ENCODE data around the gene TXLNG. TPM values are rescaled to one million over a fixed set of nuclear protein-coding genes. Genes with fewer than 3 reads are reported as not detected.
A peak's percentile ranks its signal among the peaks of the same experiment; 100 is the strongest.

TXLNG gene
- polyA plus RNA-seq, 4 donors = 5.4 to 17.2 (median 9.2) TPM

GRCh38 chrX:16836371-16836770 lies 50.1 kb downstream of the TXLNG start:
- no peaks in the 10 kb centered on the region for H3K4me1 ChIP-seq (ENCODE audit: control insufficient read depth in 3 of 3, insufficient read depth in 2 of 3, low read depth in 1 of 3, low read length in 2 of 3)
- peaks cover 2 to 40% (median 6%) of the 10 kb centered on the region in 3 donors for H3K36me3 ChIP-seq (ENCODE audit: control insufficient read depth in 3 of 3, insufficient read depth in 2 of 3, low read depth in 1 of 3, low read length in 3 of 3)
- WGBS, 3 donors = 66 to 94% (median 81%) methylated on average over 9 of the region's 9 CpGs
- no peak for FAIRE-seq
- H3K27me3 ChIP-seq (ENCODE audit: control insufficient read depth in 3 of 3, insufficient read depth in 3 of 3, low read length in 3 of 3) = no peaks in the 10 kb centered on the region
- H3K27ac ChIP-seq (ENCODE audit: low read depth in 1 of 3, low read length in 2 of 3) = no peak overlapping the region
- H3K4me3 ChIP-seq (ENCODE audit: low read depth in 1 of 3, low read length in 3 of 3) = no peak overlapping the region
- peak in 1 of 2 donors; percentile 44 for DNase-seq
- H3K9me3 ChIP-seq (ENCODE audit: control insufficient read depth in 2 of 2, insufficient read depth in 1 of 2, low read depth in 1 of 2, low read length in 1 of 2) = no peaks in the 10 kb centered on the region

DNA sequence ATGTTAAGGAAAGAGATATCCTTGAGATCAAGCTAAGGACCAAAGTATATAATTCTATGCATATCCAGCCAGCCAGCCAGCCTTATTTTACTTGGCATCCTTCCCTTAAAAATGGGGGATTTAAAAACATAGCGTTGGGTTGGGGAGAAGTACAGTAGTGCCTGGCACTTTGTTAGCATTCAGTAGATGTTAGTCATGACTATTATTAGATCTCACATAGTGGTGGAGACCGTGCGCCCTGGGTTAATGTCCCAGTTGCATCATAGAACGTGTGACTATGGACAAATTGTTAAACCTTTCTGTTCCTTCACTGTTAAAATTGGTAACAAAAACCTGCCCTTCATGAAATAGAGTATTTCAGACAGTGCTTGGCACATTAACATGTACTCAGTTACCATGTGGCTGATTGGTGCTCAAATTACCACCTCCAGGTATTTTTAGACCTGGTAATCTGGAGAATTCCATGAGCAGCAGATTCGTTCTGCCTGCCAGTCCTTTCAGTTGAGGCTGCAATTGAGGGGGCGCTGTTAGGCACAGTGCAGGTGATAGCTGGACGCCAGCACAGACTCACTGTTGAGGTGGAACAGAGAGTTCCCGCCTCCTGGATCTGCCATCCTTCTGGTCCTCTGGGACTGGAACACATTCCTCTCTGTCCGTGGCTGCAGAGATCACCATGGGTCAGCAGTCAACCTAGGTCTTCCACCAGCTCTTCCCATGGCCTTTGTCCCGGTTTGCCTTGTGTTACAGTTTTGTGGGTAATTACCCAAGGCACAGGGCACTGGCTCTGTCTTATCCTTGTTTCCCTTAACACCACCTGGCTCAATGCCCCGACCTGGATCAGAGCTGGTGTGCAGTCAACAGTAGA lies 52.2 kb downstream of the TXLNG start:
- no peaks in the 10 kb centered on the region for H3K27me3 ChIP-seq (ENCODE audit: control insufficient read depth in 3 of 3, insufficient read depth in 3 of 3, low read length in 3 of 3)
- FAIRE-seq (no peak), DNase-seq (no peak)
- peaks cover 0 to 37% (median 8%) of the 10 kb centered on the region in 3 donors for H3K36me3 ChIP-seq (ENCODE audit: control insufficient read depth in 3 of 3, insufficient read depth in 2 of 3, low read depth in 1 of 3, low read length in 3 of 3)
- H3K4me1 ChIP-seq (ENCODE audit: control insufficient read depth in 3 of 3, insufficient read depth in 2 of 3, low read depth in 1 of 3, low read length in 2 of 3) = no peaks in the 10 kb centered on the region
- H3K4me3 ChIP-seq (ENCODE audit: low read depth in 1 of 3, low read length in 3 of 3) = no peak overlapping the region
- H3K27ac ChIP-seq (ENCODE audit: low read depth in 1 of 3, low read length in 2 of 3) = peak overlapping the region in 1 of 3 donors; percentile 8
- H3K9me3 ChIP-seq (ENCODE audit: control insufficient read depth in 2 of 2, insufficient read depth in 1 of 2, low read depth in 1 of 2, low read length in 1 of 2) = no peaks in the 10 kb centered on the region
- WGBS, 3 donors = 71 to 83% (median 75%) methylated on average over 11 of the region's 11 CpGs

DNA sequence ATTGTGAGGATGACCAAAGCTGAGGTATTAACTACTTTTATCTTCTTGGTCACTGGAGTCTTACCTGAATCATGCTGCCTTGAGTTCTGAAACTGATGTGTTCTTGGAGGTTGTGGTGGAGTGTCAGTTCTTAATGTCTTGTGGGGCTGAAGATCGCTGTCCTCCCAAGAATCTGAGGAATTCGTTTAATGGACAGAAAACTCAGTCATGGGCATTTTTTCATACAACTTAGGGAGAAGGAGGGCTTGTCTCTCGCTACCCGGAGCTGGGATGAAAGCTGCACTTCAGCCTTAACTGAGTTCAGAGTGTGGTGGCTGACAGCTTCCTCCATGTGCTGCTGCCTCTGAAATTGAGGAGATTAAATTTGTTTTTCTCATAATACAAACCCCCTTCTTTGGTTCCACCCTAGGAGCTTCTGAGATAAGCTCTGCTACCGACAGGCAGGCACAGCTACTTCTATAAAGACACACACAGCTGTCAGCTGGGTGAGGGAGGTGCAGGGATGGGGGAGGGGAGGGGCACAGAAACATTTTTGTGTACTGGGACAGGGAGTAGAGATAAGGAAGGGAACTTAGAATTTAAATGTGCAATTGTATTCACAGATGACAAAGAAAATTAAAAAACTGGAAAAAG lies 53.1 kb downstream of the TXLNG start:
- H3K4me1 ChIP-seq (ENCODE audit: control insufficient read depth in 3 of 3, insufficient read depth in 2 of 3, low read depth in 1 of 3, low read length in 2 of 3) = no peaks in the 10 kb centered on the region
- peaks cover 0 to 36% (median 11%) of the 10 kb centered on the region in 3 donors for H3K36me3 ChIP-seq (ENCODE audit: control insufficient read depth in 3 of 3, insufficient read depth in 2 of 3, low read depth in 1 of 3, low read length in 3 of 3)
- FAIRE-seq (no peak), DNase-seq (no peak)
- no peak overlapping the region for H3K27ac ChIP-seq (ENCODE audit: low read depth in 1 of 3, low read length in 2 of 3)
- H3K27me3 ChIP-seq (ENCODE audit: control insufficient read depth in 3 of 3, insufficient read depth in 3 of 3, low read length in 3 of 3) = no peaks in the 10 kb centered on the region
- 62 to 91% (median 74%) methylated on average over 5 of the region's 5 CpGs for WGBS, 3 donors
- no peaks in the 10 kb centered on the region for H3K9me3 ChIP-seq (ENCODE audit: control insufficient read depth in 2 of 2, insufficient read depth in 1 of 2, low read depth in 1 of 2, low read length in 1 of 2)
- no peak overlapping the region for H3K4me3 ChIP-seq (ENCODE audit: low read depth in 1 of 3, low read length in 3 of 3)

DNA sequence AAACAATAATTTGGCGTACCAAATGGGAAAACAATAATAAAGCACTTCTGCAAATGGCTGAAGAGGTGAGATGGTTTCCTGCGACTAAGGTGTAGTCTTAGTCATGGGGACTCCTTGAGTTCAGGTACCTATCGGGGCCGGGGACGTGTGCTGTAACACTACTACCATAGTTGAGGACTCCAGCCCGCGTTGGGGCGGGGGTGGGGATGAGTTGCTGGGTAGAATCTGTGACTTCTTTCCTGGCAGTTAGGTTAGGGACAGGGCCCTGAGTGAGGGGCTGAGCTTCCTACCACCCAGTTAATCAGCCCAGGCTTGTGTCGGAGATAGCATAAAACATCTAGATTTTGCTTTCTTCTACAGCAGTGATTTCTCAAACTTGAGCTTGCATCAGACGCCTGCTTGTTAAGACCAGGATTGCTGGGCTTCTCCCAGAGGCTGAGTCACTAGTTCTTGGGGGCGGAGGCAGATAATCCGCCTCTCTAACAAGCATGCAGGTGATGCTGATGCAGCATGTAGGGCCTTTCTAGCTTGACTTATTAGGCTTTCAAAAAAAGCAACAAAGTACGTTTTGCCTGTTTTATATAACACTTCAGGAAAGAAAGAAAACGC lies 53.7 kb downstream of the TXLNG start:
- H3K36me3 ChIP-seq (ENCODE audit: control insufficient read depth in 3 of 3, insufficient read depth in 2 of 3, low read depth in 1 of 3, low read length in 3 of 3) = peaks cover 0 to 34% (median 11%) of the 10 kb centered on the region in 3 donors

GRCh38 chrX:16842684-16843083 lies 56.4 kb downstream of the TXLNG start:
- FAIRE-seq = no peak
- H3K9me3 ChIP-seq (ENCODE audit: control insufficient read depth in 2 of 2, insufficient read depth in 1 of 2, low read depth in 1 of 2, low read length in 1 of 2) = no peaks in the 10 kb centered on the region
- no peaks in the 10 kb centered on the region for H3K4me1 ChIP-seq (ENCODE audit: control insufficient read depth in 3 of 3, insufficient read depth in 2 of 3, low read depth in 1 of 3, low read length in 2 of 3)
- no peak for DNase-seq
- H3K4me3 ChIP-seq (ENCODE audit: low read depth in 1 of 3, low read length in 3 of 3) = no peak overlapping the region
- H3K27me3 ChIP-seq (ENCODE audit: control insufficient read depth in 3 of 3, insufficient read depth in 3 of 3, low read length in 3 of 3) = no peaks in the 10 kb centered on the region
- H3K36me3 ChIP-seq (ENCODE audit: control insufficient read depth in 3 of 3, insufficient read depth in 2 of 3, low read depth in 1 of 3, low read length in 3 of 3) = peaks cover 3 to 32% (median 16%) of the 10 kb centered on the region in 3 donors
- H3K27ac ChIP-seq (ENCODE audit: low read depth in 1 of 3, low read length in 2 of 3) = no peak overlapping the region
- 73 to 91% (median 83%) methylated on average over 3 of the region's 3 CpGs for WGBS, 3 donors

More for the DNA sequence above, 53.7 kb downstream of the TXLNG start:
- DNase-seq (no peak), FAIRE-seq (no peak)
- Histone ChIP-seq H3K9me3 (ENCODE audit: control insufficient read depth in 2 of 2, insufficient read depth in 1 of 2, low read depth in 1 of 2, low read length in 1 of 2) (no peaks in the 10 kb centered on the region), H3K27me3 (ENCODE audit: control insufficient read depth in 3 of 3, insufficient read depth in 3 of 3, low read length in 3 of 3) (no peaks in the 10 kb centered on the region), H3K27ac (ENCODE audit: low read depth in 1 of 3, low read length in 2 of 3) (no peak overlapping the region), H3K4me1 (ENCODE audit: control insufficient read depth in 3 of 3, insufficient read depth in 2 of 3, low read depth in 1 of 3, low read length in 2 of 3) (no peaks in the 10 kb centered on the region), H3K4me3 (ENCODE audit: low read depth in 1 of 3, low read length in 3 of 3) (no peak overlapping the region)
- 84 to 94% (median 88%) methylated on average over 14 of the region's 14 CpGs for WGBS, 3 donors

DNA sequence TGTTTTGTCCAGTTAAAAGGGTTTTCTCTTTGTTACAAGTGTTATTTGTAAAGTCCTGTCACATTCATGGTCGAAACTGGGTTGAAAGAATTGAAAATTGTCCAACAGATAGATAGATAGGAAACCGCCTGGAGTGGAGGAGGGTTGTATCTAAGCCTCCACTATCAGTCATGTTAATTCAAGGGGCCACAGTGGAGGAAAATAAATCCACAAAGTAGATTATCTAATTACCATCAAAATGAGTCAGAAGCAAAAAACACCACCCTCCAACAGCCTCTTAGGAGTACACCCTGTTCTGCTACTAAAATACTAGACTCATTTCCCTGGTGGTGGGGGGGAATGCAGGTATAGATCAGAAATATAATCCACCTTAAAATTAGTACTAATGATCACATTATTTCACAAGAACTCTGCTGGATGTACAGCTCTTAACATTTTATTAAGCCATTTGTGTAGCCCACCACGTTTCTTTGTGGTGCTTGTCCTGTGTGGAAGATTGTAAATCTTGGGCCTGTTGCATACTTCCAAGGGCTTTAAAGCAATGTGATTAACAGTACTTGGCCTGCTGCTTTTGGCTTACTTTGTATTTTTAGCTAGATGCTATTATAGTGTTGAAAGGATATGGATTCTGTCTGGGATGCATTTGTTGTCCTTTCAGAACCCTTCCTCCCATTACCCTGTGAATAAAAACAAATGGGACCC lies 57.1 kb downstream of the TXLNG start:
- H3K36me3 ChIP-seq (ENCODE audit: control insufficient read depth in 3 of 3, insufficient read depth in 2 of 3, low read depth in 1 of 3, low read length in 3 of 3) = peaks cover 3 to 33% (median 16%) of the 10 kb centered on the region in 3 donors
- FAIRE-seq (no peak), DNase-seq (no peak)
- H3K27ac ChIP-seq (ENCODE audit: low read depth in 1 of 3, low read length in 2 of 3) = no peak overlapping the region
- H3K27me3 ChIP-seq (ENCODE audit: control insufficient read depth in 3 of 3, insufficient read depth in 3 of 3, low read length in 3 of 3) = no peaks in the 10 kb centered on the region
- H3K9me3 ChIP-seq (ENCODE audit: control insufficient read depth in 2 of 2, insufficient read depth in 1 of 2, low read depth in 1 of 2, low read length in 1 of 2) = no peaks in the 10 kb centered on the region
- 63 to 73% (median 67%) methylated on average over 3 of the region's 3 CpGs for WGBS, 3 donors
- no peak overlapping the region for H3K4me3 ChIP-seq (ENCODE audit: low read depth in 1 of 3, low read length in 3 of 3)
- no peaks in the 10 kb centered on the region for H3K4me1 ChIP-seq (ENCODE audit: control insufficient read depth in 3 of 3, insufficient read depth in 2 of 3, low read depth in 1 of 3, low read length in 2 of 3)

DNA sequence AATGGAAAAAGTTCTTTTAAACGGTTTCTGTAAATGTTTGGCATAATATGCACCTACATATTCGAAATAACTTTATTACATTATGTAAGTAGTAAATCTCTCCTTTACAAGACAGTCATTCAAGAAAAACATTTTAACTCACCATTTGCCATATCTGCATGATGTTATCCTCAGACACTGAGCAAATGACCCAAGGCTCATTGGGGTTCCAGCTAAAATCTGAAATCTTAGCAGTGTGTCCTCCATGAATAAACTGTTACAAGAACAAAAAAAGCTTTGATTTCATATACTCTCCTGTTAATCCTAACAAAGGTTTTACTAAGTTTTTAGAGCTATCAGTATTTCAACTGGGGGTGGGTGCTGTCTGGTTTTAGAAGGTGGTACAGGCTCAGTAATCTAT lies 59.4 kb downstream of the TXLNG start:
- DNase-seq (no peak), FAIRE-seq (no peak)
- WGBS, 3 donors = 65 to 82% (median 77%) methylated on average over 2 of the region's 2 CpGs
- Histone ChIP-seq H3K27ac (ENCODE audit: low read depth in 1 of 3, low read length in 2 of 3) (no peak overlapping the region), H3K4me1 (ENCODE audit: control insufficient read depth in 3 of 3, insufficient read depth in 2 of 3, low read depth in 1 of 3, low read length in 2 of 3) (no peaks in the 10 kb centered on the region), H3K4me3 (ENCODE audit: low read depth in 1 of 3, low read length in 3 of 3) (no peak overlapping the region), H3K9me3 (ENCODE audit: control insufficient read depth in 2 of 2, insufficient read depth in 1 of 2, low read depth in 1 of 2, low read length in 1 of 2) (no peaks in the 10 kb centered on the region), H3K36me3 (ENCODE audit: control insufficient read depth in 3 of 3, insufficient read depth in 2 of 3, low read depth in 1 of 3, low read length in 3 of 3) (peaks cover 3 to 20% (median 12%) of the 10 kb centered on the region in 3 donors), H3K27me3 (ENCODE audit: control insufficient read depth in 3 of 3, insufficient read depth in 3 of 3, low read length in 3 of 3) (no peaks in the 10 kb centered on the region)

GRCh38 chrX:16848541-16848940 lies 62.3 kb downstream of the TXLNG start:
- no peak for FAIRE-seq
- Histone ChIP-seq H3K27ac (ENCODE audit: low read depth in 1 of 3, low read length in 2 of 3) (no peak overlapping the region), H3K9me3 (ENCODE audit: control insufficient read depth in 2 of 2, insufficient read depth in 1 of 2, low read depth in 1 of 2, low read length in 1 of 2) (no peaks in the 10 kb centered on the region), H3K36me3 (ENCODE audit: control insufficient read depth in 3 of 3, insufficient read depth in 2 of 3, low read depth in 1 of 3, low read length in 3 of 3) (peaks cover 3 to 26% (median 8%) of the 10 kb centered on the region in 3 donors), H3K4me1 (ENCODE audit: control insufficient read depth in 3 of 3, insufficient read depth in 2 of 3, low read depth in 1 of 3, low read length in 2 of 3) (no peaks in the 10 kb centered on the region), H3K4me3 (ENCODE audit: low read depth in 1 of 3, low read length in 3 of 3) (no peak overlapping the region), H3K27me3 (ENCODE audit: control insufficient read depth in 3 of 3, insufficient read depth in 3 of 3, low read length in 3 of 3) (no peaks in the 10 kb centered on the region)
- WGBS, 3 donors = 70 to 86% (median 79%) methylated on average over 6 of the region's 6 CpGs
- no peak for DNase-seq
